Prostate gland (tissue), 2 donors: ENCODE results near the gene RPS6KL1.

Experiments used
- POLR2A ChIP-seq: fragments of 450-650 bp; IDR thresholded peaks from one replicate; pipeline ENCODE4 v1.6.1; 2016; ENCODE audit warnings: antibody characterized with exemption, mild to moderate bottlenecking
- TF ChIP-seq, protein P1 (sequence below), 4 experiments: fragments of 200-600 bp in 2 of 4; fragments of 450-650 bp in 2 of 4; sonication (generic) in 2 of 4; IDR thresholded peaks; 1 replicate in 3 of 4; 2 replicates in 1 of 4; pipeline ENCODE4 v1.5.1; 2016 to 2019; ENCODE audit warnings: antibody characterized with exemption in 4 of 4, mild to moderate bottlenecking in 2 of 4, moderate library complexity in 2 of 4

DNA sequence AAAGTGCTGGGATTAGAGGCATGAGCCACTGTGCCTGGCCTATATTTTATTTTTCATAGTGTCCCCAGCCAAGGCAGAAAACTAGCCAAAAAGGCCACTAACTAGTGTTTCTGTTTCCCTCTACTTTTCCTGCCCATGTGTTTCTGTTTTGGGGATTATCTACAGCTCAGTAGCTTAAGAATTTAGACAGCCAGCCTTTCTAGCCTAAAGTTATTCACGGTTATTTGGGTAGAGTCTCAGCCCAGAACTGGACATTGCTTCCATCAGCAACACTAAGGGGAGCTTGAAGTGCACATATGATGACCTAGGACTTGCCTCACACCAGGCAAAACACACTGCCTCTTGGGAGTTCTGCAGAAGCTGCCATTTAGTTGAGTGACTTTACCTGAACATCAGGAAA, 65.0 kb downstream of the RPS6KL1 start:
- TF ChIP-seq, protein P1, sequence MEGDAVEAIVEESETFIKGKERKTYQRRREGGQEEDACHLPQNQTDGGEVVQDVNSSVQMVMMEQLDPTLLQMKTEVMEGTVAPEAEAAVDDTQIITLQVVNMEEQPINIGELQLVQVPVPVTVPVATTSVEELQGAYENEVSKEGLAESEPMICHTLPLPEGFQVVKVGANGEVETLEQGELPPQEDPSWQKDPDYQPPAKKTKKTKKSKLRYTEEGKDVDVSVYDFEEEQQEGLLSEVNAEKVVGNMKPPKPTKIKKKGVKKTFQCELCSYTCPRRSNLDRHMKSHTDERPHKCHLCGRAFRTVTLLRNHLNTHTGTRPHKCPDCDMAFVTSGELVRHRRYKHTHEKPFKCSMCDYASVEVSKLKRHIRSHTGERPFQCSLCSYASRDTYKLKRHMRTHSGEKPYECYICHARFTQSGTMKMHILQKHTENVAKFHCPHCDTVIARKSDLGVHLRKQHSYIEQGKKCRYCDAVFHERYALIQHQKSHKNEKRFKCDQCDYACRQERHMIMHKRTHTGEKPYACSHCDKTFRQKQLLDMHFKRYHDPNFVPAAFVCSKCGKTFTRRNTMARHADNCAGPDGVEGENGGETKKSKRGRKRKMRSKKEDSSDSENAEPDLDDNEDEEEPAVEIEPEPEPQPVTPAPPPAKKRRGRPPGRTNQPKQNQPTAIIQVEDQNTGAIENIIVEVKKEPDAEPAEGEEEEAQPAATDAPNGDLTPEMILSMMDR (IDR thresholded peaks at IDR 0.05): no peak
- no peak for TF ChIP-seq POLR2A
